HG03280 (cell line): ENCODE measurements around the gene GRIK1.

Source experiments
- ATAC-seq: cut with Tn5 transposase; IDR thresholded peaks from one replicate; pipeline ENCODE4 v1.9.1; 2021; ENCODE audit warnings: mild to moderate bottlenecking, moderate library complexity; ENCODE audit not compliant: unreplicated experiment

Gene GRIK1

DNA sequence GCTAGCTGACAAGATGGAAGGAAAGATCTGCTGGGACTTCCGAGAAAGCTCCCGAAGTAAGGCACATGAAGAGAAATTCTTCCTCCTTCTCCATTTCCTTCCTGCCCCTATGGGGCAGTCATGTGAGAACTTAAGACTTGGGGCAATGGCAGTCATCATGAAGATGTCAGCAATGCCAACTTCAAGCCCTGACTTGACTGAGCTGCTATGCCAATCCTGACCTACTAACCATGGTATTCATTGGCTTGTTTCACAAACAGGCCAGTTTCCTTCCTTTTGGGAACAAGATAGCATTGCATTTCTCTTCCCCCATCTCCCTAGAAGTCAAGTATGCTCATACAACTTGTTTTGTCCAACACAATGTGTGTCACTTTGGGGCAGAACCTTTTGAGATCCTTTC, 25.5 kb downstream of the GRIK1 start:
- no peak for ATAC-seq

DNA sequence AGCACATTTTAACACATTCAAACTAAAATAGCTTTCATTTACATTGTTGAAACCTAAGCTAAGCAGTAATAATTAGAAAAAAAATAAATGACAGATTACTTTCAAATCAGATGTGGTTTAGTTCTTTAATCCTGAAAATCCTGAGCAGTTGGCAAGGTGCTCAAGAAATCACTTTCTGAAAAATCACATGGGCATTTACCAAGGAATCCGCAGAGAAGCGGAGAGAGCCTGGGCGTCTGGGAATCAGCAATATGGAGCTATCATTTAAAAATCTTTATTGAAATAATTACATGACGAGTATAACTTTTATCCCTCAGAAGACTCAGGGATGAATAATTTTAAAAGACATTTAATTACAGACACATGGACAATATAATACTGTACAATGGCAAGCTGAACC, 30.2 kb downstream of the GRIK1 start:
- no peak for ATAC-seq

DNA sequence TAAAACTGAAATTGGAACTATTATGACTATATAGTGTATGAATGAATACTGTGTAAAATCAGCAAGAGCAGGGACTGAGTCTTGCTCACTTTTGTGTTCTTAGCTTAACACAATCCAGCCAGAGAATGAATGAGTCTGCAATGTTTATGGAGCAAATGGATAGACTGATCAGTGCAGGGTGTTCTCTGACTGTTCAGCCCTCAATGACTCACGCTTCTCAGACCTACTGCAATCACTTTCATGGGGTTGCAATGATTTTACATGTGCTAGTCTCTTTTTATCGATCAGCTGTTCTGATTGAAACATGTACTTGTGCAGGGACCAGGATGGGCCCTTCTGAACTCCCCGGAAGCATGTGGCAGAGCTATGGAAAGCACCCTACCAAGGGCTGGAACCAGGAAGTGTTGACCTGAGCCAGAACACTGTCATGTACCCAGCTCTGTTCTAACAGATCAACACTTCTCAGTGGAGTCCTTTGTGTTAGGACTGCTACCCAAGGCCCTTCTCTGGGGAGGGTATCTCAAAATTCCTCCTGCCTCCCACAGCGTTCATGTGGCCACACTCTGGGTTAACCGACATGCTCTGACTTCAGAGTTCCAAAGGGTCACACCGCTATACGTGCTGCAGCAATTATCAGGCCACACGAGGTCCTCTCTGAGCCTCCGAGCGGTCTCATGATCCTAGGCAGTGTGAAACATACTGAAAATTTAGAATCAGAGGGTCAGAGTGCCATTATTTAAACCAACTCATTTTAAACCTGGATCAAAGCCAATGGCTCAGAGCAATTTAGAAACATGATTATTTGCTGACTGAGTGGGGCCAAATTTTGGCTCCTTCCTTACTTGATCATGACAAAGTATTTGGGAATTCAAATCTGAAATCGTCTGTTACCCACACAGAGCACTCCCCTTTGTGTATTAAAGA, 35.2 kb downstream of the GRIK1 start:
- ATAC-seq, result no peak

DNA sequence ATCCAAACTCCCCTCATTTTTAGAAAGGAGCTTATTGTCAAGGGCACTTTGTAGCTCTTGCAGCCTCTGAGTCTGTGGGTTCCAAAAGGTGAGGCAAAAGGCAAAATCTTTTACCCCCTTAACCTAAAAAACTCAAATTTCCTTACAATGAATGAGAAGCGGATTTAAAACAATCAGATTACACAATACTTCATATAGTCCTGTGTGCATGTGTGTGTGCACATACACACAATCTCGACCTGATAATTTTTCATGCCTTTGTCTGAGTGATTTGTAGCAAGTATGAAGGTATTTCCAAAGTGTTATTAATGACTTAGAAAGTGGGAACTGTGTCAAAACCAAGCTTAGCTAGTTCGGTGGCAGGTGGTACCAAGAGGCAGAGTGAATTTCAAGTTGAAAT, 42.9 kb downstream of the GRIK1 start:
- ATAC-seq, result no peak

- no peak for ATAC-seq
These were observed 46.1 kb downstream of the GRIK1 start for GRCh38 chr21:29893687-29894086.

GRCh38 chr21:29892379-29892778, 47.4 kb downstream of the GRIK1 start:
- no peak for ATAC-seq

GRCh38 chr21:29888437-29888836, 51.4 kb downstream of the GRIK1 start:
- no peak for ATAC-seq

GRCh38 chr21:29887313-29888009, 52.3 kb downstream of the GRIK1 start:
- no peak for ATAC-seq

- ATAC-seq, result no peak
These were observed 54.3 kb downstream of the GRIK1 start for GRCh38 chr21:29885491-29885890.

DNA sequence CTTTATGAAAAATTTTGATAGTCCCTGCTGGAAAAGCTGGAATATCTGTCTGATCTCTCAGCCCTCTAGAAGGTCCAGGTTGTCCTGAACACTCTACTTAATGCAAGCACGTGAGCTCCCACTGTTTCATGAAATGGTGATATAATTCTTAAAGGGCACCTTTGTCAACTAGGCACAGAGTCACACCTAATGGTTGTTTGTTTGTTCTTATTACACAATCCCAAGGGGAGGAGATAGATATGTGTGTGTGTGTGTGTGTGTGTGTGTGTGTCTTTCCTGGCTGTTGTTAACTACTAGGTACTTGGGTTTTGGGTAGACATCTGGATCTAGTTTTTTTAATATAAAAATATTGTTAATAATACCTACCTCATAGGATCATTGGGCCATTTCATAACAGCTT, 63.9 kb downstream of the GRIK1 start:
- ATAC-seq, result no peak

GRCh38 chr21:29875036-29875716, 64.6 kb downstream of the GRIK1 start:
- no peak for ATAC-seq

- ATAC-seq, result no peak
These were observed 65.9 kb downstream of the GRIK1 start for GRCh38 chr21:29873908-29874307.

GRCh38 chr21:29870814-29871213, 69.0 kb downstream of the GRIK1 start:
- no peak for ATAC-seq

GRCh38 chr21:29867796-29868195, 72.0 kb downstream of the GRIK1 start:
- ATAC-seq, result no peak

- no peak for ATAC-seq
These were observed 79.5 kb downstream of the GRIK1 start for GRCh38 chr21:29860346-29860745.

DNA sequence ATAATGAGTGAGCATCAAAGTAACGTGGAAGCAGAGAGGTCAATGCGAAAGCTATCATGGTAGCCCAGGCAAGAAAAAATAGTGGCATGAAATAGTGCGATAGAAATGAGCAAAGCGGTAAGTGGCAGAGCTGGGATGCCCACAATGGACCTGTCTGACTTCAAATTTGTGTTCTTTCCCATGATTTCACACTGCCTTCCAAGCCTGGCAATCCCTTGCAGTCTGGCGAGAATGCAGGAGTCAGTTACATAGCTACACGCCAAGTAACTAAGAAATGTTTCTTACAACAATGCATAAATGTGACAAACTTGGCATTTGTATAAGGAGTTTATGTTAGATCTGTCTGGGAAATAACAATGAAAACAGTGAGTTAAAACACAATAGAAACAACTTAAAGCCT, 82.6 kb downstream of the GRIK1 start:
- ATAC-seq, result no peak

DNA sequence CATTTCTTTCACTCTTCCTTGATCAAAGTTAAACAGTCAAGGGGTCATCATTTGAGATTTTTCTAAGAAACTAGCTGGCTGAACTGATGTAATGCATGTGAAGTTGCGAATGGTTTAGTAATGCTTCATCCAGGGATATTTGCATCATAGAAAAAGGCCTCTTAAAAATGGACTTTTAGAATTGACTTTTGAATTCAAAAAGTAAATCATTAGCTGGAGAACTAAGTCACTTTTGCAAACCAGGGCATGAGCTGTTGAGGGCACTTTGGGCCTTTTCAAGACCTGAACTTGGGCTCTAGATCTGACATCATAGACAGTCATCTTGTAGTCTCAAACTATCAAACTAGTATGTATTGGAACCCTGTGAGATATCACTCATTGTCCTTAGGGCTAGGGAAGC, 85.0 kb downstream of the GRIK1 start:
- ATAC-seq, result no peak

- ATAC-seq, result no peak
These were observed 88.2 kb downstream of the GRIK1 start for GRCh38 chr21:29851611-29852010.

GRCh38 chr21:29849735-29850176, 90.0 kb downstream of the GRIK1 start:
- peak; percentile 98 for ATAC-seq

DNA sequence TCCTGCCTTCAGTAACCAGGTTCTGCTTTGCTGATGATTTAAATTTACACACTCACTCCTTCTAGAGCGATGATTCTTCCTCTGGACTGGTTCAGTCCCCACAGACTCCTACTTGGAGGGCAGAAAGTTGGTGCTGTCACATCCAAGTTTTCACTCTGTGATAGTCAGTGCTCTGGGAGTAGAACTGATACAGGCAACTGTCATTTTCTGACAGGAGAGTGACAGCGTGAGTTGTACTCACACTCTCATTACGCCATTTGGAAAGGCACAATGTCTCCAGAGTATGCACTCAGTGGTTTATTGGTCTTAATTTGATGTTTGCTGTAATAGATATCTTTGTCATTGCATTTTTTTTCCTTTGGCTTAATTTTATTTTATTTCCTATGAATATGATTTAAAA, 96.0 kb downstream of the GRIK1 start:
- no peak for ATAC-seq

DNA sequence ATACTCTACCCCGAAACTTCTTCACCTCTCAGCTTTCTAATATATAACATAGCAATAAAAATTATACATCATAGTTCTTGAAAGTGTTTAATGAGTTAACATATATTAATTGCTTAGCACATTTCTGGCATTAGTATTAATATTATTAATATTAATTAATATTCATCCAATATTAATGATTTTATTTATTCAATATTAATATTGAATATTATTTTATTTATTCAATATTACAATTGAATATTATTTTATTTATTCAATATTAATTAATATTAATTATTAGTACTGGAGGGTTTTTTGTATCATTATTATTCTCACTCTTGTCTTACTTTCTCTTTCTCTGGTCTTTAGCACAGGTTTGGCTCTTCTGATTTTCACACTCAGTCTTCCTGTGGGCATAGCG, 105.2 kb downstream of the GRIK1 start:
- no peak for ATAC-seq

- ATAC-seq, result no peak
These were observed 107.6 kb downstream of the GRIK1 start for GRCh38 chr21:29832217-29832616.
